Measurements from ENCODE around the gene TMED5.

TMED5 gene

GRCh38 chr1:93111065-93111464, 69.1 kb downstream of the TMED5 start:
- H3K27ac ChIP-seq = no peak overlapping the region

DNA sequence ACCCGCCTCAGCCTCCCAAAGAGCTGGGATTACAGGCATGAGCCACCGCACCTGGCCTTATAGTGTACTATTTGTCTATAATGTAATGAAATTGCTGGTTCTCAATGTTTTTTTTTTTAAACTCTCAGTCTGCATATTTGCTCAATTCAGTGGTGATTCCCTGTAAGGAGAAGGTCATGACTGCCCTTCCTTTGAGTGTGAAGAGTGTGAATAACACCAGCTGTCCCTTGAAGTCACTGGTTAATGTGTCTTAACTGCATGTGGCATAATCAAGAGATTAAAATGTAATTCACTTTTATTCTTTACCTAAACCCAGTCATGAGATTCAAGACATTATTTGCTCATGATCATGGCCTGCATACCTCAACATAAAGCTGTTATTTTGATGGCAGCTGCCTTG, 70.6 kb downstream of the TMED5 start:
- no peak overlapping the region for H3K4me3 ChIP-seq (IDR thresholded peaks at IDR 0.05; ENCODE audit: insufficient read depth, low read depth, low read length)
- H3K4me1 ChIP-seq (ENCODE audit: low read depth, poor library complexity, severe bottlenecking) = peaks cover 29% of the 10 kb centered on the region
- H3K9ac ChIP-seq = no peak overlapping the region
- H3K27me3 ChIP-seq (ENCODE audit: insufficient read depth, low read depth) = no peaks in the 10 kb centered on the region
- H4K20me1 ChIP-seq (ENCODE audit: insufficient read depth) = 0 out of 2 replicates have a peak, but pooled peaks cover 4% of the 10 kb centered on the region
- H3K79me2 ChIP-seq (ENCODE audit: insufficient read depth, low read depth) = peaks cover 24% of the 10 kb centered on the region; the same call in 1 of the 2 replicates
- H3K36me3 ChIP-seq (ENCODE audit: insufficient read depth) = no peaks in the 10 kb centered on the region
- no peak overlapping the region for H3K4me2 ChIP-seq
- TF ChIP-seq CTCF (conservative IDR thresholded peaks at IDR 0.05; ENCODE audit: low read depth, low read length) = no peak
- no peak overlapping the region for H2AFZ ChIP-seq (ENCODE audit: low read depth)
- no peak overlapping the region for H3K27ac ChIP-seq

More at GRCh38 chr1:93111065-93111464, 69.1 kb downstream of the TMED5 start:
- Histone ChIP-seq H4K20me1 (ENCODE audit: insufficient read depth) (0 out of 2 replicates have a peak, but pooled peaks cover 4% of the 10 kb centered on the region), H3K79me2 (ENCODE audit: insufficient read depth, low read depth) (peaks cover 24% of the 10 kb centered on the region; the same call in 1 of the 2 replicates), H3K9ac (no peak overlapping the region), H3K36me3 (ENCODE audit: insufficient read depth) (no peaks in the 10 kb centered on the region), H3K27me3 (ENCODE audit: insufficient read depth, low read depth) (no peaks in the 10 kb centered on the region), H3K4me2 (peak overlapping the region; percentile 9; the same call in 1 of the 2 replicates), H2AFZ (ENCODE audit: low read depth) (no peak overlapping the region), H3K4me3 (IDR thresholded peaks at IDR 0.05; ENCODE audit: insufficient read depth, low read depth, low read length) (no peak overlapping the region), H3K4me1 (ENCODE audit: low read depth, poor library complexity, severe bottlenecking) (peaks cover 29% of the 10 kb centered on the region)
- no peak for TF ChIP-seq CTCF (conservative IDR thresholded peaks at IDR 0.05; ENCODE audit: low read depth, low read length)

GRCh38 chr1:93108335-93108734, 71.9 kb downstream of the TMED5 start:
- no peak for TF ChIP-seq CTCF (conservative IDR thresholded peaks at IDR 0.05; ENCODE audit: low read depth, low read length)
- Histone ChIP-seq H3K27me3 (ENCODE audit: insufficient read depth, low read depth) (no peaks in the 10 kb centered on the region), H3K27ac (no peak overlapping the region), H3K4me3 (IDR thresholded peaks at IDR 0.05; ENCODE audit: insufficient read depth, low read depth, low read length) (no peak overlapping the region), H2AFZ (ENCODE audit: low read depth) (no peak overlapping the region), H3K4me1 (ENCODE audit: low read depth, poor library complexity, severe bottlenecking) (peaks cover 29% of the 10 kb centered on the region), H4K20me1 (ENCODE audit: insufficient read depth) (0 out of 2 replicates have a peak, but pooled peaks cover 4% of the 10 kb centered on the region), H3K36me3 (ENCODE audit: insufficient read depth) (no peaks in the 10 kb centered on the region), H3K4me2 (no peak overlapping the region), H3K79me2 (ENCODE audit: insufficient read depth, low read depth) (peaks cover 19% of the 10 kb centered on the region; the same call in 1 of the 2 replicates), H3K9ac (no peak overlapping the region)

GRCh38 chr1:93107395-93107794, 72.8 kb downstream of the TMED5 start:
- Histone ChIP-seq H3K4me1 (ENCODE audit: low read depth, poor library complexity, severe bottlenecking) (peaks cover 29% of the 10 kb centered on the region), H4K20me1 (ENCODE audit: insufficient read depth) (0 out of 2 replicates have a peak, but pooled peaks cover 4% of the 10 kb centered on the region)

More at GRCh38 chr1:93107395-93107794, 72.8 kb downstream of the TMED5 start:
- no peaks in the 10 kb centered on the region for H3K36me3 ChIP-seq (ENCODE audit: insufficient read depth)
- no peak for TF ChIP-seq CTCF (conservative IDR thresholded peaks at IDR 0.05; ENCODE audit: low read depth, low read length)
- H3K27ac ChIP-seq = no peak overlapping the region
- no peak overlapping the region for H3K4me2 ChIP-seq
- H3K27me3 ChIP-seq (ENCODE audit: insufficient read depth, low read depth) = no peaks in the 10 kb centered on the region
- H3K9ac ChIP-seq = no peak overlapping the region
- no peak overlapping the region for H3K4me3 ChIP-seq (IDR thresholded peaks at IDR 0.05; ENCODE audit: insufficient read depth, low read depth, low read length)
- peaks cover 20% of the 10 kb centered on the region; the same call in 1 of the 2 replicates for H3K79me2 ChIP-seq (ENCODE audit: insufficient read depth, low read depth)
- H2AFZ ChIP-seq (ENCODE audit: low read depth) = no peak overlapping the region

Measured in KMS-11 (cell line).